Measurements from ENCODE around the gene BOD1. TPM values are rescaled to one million over a fixed set of nuclear protein-coding genes. Genes with fewer than 3 reads are reported as not detected.

Gene BOD1
- total and polyA plus RNA-seq, 9 of the 15 experiments (the other 6 are each of a cell fraction or from before 2014, with no cell fraction given) = 10.1 to 31.6 (median 22.6) TPM

- TF ChIP-seq ZNF41 (CRISPR knock-in tag; conservative IDR thresholded peaks at IDR 0.05) (no peak), SMC3 (conservative IDR thresholded peaks at IDR 0.05; ENCODE audit: insufficient read depth, low read depth, low read length) (peak; percentile 87), PHB2 (IDR thresholded peaks at IDR 0.05; ENCODE audit: low read depth) (no peak), ZNF280A (IDR thresholded peaks at IDR 0.05; ENCODE audit: low read depth, partially characterized antibody) (peak; percentile 93), CBX3 (IDR thresholded peaks at IDR 0.05; ENCODE audit: borderline replicate concordance in 1 of 2, low read length in 2 of 2) (peak in 1 of 2 experiments; percentile 100; a peak in 2 of 3 replicates), RCOR1 (IDR thresholded peaks at IDR 0.05; ENCODE audit: borderline replicate concordance in 1 of 2, low read depth in 2 of 2, low read length in 2 of 2) (peak in 1 of 2 experiments; percentile 64; a peak in 2 of 4 replicates), ZEB2 (IDR thresholded peaks at IDR 0.05) (peak; percentile 75), MTA3 (IDR thresholded peaks at IDR 0.05; ENCODE audit: borderline replicate concordance) (peak; percentile 48; the same call in 1 of the 2 replicates), CBFA2T2 (conservative IDR thresholded peaks at IDR 0.05) (no peak), PHF21A (IDR thresholded peaks at IDR 0.05; ENCODE audit: borderline replicate concordance, low read depth) (0 out of 2 replicates have a peak, but pooled peaks have one; percentile 31), PHB (CRISPR knock-in tag; IDR thresholded peaks at IDR 0.05) (no peak), RAD21 (CRISPR knock-in tag; conservative IDR thresholded peaks at IDR 0.05 in 1 of 2, IDR thresholded peaks at IDR 0.05 in 1 of 2) (peak; percentile 64 to 89), ZFP1 (CRISPR knock-in tag; IDR thresholded peaks at IDR 0.05) (no peak), CTCF (IDR thresholded peaks at IDR 0.05 in 2 of 3, conservative IDR thresholded peaks at IDR 0.05 in 1 of 3; ENCODE audit: insufficient read depth in 2 of 3, low read depth in 1 of 3, low read length in 3 of 3) (peak; percentile 78 to 87 (median 84)), CTBP1 (IDR thresholded peaks at IDR 0.05; ENCODE audit: borderline replicate concordance) (0 out of 2 replicates have a peak, but pooled peaks have one; percentile 18), ELF1 (tag; IDR thresholded peaks at IDR 0.05) (no peak), HLTF (IDR thresholded peaks at IDR 0.05) (0 out of 2 replicates have a peak, but pooled peaks have one; percentile 36), ZNF766 (CRISPR knock-in tag; conservative IDR thresholded peaks at IDR 0.05) (0 out of 2 replicates have a peak, but pooled peaks have one; percentile 31), ZKSCAN1 (IDR thresholded peaks at IDR 0.05; ENCODE audit: low read depth, low read length) (no peak), ZNF77 (CRISPR knock-in tag; IDR thresholded peaks at IDR 0.05) (no peak)
- TF ChIP-seq, protein P1, sequence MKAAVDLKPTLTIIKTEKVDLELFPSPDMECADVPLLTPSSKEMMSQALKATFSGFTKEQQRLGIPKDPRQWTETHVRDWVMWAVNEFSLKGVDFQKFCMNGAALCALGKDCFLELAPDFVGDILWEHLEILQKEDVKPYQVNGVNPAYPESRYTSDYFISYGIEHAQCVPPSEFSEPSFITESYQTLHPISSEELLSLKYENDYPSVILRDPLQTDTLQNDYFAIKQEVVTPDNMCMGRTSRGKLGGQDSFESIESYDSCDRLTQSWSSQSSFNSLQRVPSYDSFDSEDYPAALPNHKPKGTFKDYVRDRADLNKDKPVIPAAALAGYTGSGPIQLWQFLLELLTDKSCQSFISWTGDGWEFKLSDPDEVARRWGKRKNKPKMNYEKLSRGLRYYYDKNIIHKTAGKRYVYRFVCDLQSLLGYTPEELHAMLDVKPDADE (conservative IDR thresholded peaks at IDR 0.05; ENCODE audit: control insufficient read depth, low read depth, low read length) = no peak
These were observed 24.3 kb downstream of the BOD1 start (continued) for GRCh38 chr5:173592050-173592669.

Measured in K562 (cell line).